ENCODE data around the gene ECPAS. TPM values are rescaled to one million over a fixed set of nuclear protein-coding genes. Genes with fewer than 3 reads are reported as not detected.

The ECPAS gene
- total RNA-seq, 1 experiment from 2014 or later = 122 TPM

DNA sequence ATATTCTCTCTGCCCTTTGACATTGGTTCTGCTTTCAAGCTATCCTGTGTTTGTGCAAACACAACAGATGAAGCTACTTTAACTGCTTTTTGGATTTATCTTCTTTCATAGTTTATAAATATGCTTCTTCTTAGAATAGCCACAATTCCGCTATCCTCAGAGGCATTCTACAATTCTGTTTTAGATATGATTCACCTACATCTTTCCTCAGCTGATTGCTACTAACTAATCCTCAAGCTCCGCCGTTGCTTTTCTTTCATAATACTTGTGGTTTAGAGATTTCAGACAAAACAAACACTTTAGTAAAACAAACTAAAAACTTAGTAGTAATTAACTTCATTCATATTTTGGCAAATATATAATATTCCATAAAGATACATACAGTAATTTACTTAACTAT lies 52.5 kb downstream of the ECPAS start (continued):
- TF ChIP-seq, protein P1, sequence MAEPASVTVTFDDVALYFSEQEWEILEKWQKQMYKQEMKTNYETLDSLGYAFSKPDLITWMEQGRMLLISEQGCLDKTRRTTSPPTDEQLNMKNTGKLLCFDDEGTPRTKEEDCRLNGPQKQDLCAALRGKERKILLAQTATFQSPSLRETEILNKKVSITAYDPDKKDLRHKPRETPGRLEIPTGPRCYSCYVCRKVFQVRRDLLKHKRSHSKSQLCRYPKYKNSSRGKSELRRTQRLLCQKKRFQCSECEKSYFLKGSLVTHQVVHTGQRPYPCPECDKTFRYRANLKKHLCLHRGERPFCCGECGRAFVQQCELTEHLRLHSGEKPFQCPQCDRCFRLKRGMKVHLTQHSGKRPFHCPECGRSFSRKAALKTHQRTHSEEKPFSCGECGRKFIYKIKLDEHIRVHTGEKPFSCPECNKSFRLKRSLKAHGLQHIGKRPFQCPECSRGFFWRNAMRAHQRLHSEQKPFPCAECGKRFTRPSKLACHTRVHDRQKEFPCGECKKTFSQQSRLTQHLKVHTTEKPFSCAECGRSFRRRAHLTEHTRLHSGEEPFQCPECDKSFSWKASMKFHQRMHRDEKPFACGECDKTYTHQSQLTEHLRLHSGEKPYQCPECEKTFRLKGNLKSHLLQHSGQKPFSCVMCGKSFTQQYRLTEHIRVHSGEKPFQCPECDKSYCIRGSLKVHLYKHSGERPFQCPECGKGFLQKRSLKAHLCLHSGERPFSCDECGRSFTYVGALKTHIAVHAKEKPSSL (CRISPR knock-in tag; conservative IDR thresholded peaks at IDR 0.05) = no peak
- no peak for TF ChIP-seq FOXJ3 (CRISPR knock-in tag; IDR thresholded peaks at IDR 0.05; ENCODE audit: borderline replicate concordance)
- no peak for TF ChIP-seq FOXK1 (CRISPR knock-in tag; IDR thresholded peaks at IDR 0.05)
- no peak for TF ChIP-seq ZNF219 (CRISPR knock-in tag; IDR thresholded peaks at IDR 0.05; ENCODE audit: borderline replicate concordance)
- TF ChIP-seq ZNF512 (CRISPR knock-in tag; IDR thresholded peaks at IDR 0.05; ENCODE audit: borderline replicate concordance) = no peak
- no peak for TF ChIP-seq ZNF423 (CRISPR knock-in tag; IDR thresholded peaks at IDR 0.05)
- TF ChIP-seq CREM (CRISPR knock-in tag; IDR thresholded peaks at IDR 0.05) = no peak
- no peak for TF ChIP-seq ZNF416 (CRISPR knock-in tag; IDR thresholded peaks at IDR 0.05)
- no peak for TF ChIP-seq NR1H2 (CRISPR knock-in tag; IDR thresholded peaks at IDR 0.05)
- TF ChIP-seq USF2 (CRISPR knock-in tag; IDR thresholded peaks at IDR 0.05) = no peak
- TF ChIP-seq SP1 (CRISPR knock-in tag; conservative IDR thresholded peaks at IDR 0.05) = no peak
- TF ChIP-seq, protein P2, sequence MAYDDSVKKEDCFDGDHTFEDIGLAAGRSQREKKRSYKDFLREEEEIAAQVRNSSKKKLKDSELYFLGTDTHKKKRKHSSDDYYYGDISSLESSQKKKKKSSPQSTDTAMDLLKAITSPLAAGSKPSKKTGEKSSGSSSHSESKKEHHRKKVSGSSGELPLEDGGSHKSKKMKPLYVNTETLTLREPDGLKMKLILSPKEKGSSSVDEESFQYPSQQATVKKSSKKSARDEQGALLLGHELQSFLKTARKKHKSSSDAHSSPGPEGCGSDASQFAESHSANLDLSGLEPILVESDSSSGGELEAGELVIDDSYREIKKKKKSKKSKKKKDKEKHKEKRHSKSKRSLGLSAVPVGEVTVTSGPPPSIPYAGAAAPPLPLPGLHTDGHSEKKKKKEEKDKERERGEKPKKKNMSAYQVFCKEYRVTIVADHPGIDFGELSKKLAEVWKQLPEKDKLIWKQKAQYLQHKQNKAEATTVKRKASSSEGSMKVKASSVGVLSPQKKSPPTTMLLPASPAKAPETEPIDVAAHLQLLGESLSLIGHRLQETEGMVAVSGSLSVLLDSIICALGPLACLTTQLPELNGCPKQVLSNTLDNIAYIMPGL (CRISPR knock-in tag; IDR thresholded peaks at IDR 0.05) = no peak
- no peak for TF ChIP-seq ZNF281 (CRISPR knock-in tag; IDR thresholded peaks at IDR 0.05)

DNA sequence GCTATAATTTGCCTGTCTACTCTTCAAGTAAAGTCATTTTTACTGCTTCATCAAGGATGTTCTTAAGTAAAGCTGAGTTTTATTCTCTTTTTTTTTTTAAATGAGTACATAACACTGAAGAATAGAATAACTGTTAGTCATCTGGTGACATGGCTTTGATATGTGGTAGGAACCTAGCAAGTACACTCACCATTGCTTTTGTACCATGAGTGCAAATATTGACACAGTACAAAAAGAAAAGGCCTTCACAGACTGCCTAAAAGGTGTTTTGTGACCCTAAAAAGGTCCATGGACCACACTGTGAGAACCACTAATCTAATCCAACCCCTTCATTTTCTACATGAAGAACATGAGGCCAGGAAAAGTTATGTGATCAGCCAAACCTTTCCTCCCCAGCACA lies 55.0 kb downstream of the ECPAS start:
- peaks cover 72% of the 10 kb centered on the region for H3K36me3 Mint-ChIP-seq
- no peak overlapping the region for H3K4me3 Mint-ChIP-seq
- ChIA-PET POLR2A (no interaction called here), CTCF (no interaction called here)
- DNase-seq (ENCODE audit: low spot score) (no peak), ATAC-seq (no peak)
- H3K27ac Mint-ChIP-seq = no peak overlapping the region
- no peaks in the 10 kb centered on the region for H3K27me3 Mint-ChIP-seq (ENCODE audit: low read depth)
- H3K9me3 Mint-ChIP-seq = no peaks in the 10 kb centered on the region
- H3K4me1 Mint-ChIP-seq = no peaks in the 10 kb centered on the region
- TF ChIP-seq GRHL2 (CRISPR knock-in tag; IDR thresholded peaks at IDR 0.05; ENCODE audit: insufficient replicate concordance, severe bottlenecking) (no peak), TEAD4 (CRISPR knock-in tag; IDR thresholded peaks at IDR 0.05) (no peak), ZNF219 (CRISPR knock-in tag; IDR thresholded peaks at IDR 0.05; ENCODE audit: borderline replicate concordance) (no peak), FOXP1 (CRISPR knock-in tag; IDR thresholded peaks at IDR 0.05; ENCODE audit: borderline replicate concordance) (no peak), ZNF317 (CRISPR knock-in tag; IDR thresholded peaks at IDR 0.05; ENCODE audit: borderline replicate concordance, low read depth) (no peak)
- TF ChIP-seq, protein P3, sequence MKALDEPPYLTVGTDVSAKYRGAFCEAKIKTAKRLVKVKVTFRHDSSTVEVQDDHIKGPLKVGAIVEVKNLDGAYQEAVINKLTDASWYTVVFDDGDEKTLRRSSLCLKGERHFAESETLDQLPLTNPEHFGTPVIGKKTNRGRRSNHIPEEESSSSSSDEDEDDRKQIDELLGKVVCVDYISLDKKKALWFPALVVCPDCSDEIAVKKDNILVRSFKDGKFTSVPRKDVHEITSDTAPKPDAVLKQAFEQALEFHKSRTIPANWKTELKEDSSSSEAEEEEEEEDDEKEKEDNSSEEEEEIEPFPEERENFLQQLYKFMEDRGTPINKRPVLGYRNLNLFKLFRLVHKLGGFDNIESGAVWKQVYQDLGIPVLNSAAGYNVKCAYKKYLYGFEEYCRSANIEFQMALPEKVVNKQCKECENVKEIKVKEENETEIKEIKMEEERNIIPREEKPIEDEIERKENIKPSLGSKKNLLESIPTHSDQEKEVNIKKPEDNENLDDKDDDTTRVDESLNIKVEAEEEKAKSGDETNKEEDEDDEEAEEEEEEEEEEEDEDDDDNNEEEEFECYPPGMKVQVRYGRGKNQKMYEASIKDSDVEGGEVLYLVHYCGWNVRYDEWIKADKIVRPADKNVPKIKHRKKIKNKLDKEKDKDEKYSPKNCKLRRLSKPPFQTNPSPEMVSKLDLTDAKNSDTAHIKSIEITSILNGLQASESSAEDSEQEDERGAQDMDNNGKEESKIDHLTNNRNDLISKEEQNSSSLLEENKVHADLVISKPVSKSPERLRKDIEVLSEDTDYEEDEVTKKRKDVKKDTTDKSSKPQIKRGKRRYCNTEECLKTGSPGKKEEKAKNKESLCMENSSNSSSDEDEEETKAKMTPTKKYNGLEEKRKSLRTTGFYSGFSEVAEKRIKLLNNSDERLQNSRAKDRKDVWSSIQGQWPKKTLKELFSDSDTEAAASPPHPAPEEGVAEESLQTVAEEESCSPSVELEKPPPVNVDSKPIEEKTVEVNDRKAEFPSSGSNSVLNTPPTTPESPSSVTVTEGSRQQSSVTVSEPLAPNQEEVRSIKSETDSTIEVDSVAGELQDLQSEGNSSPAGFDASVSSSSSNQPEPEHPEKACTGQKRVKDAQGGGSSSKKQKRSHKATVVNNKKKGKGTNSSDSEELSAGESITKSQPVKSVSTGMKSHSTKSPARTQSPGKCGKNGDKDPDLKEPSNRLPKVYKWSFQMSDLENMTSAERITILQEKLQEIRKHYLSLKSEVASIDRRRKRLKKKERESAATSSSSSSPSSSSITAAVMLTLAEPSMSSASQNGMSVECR (CRISPR knock-in tag; IDR thresholded peaks at IDR 0.05; ENCODE audit: borderline replicate concordance) = no peak
- TF ChIP-seq, protein P1 (CRISPR knock-in tag; conservative IDR thresholded peaks at IDR 0.05) = no peak
- TF ChIP-seq, protein P4, sequence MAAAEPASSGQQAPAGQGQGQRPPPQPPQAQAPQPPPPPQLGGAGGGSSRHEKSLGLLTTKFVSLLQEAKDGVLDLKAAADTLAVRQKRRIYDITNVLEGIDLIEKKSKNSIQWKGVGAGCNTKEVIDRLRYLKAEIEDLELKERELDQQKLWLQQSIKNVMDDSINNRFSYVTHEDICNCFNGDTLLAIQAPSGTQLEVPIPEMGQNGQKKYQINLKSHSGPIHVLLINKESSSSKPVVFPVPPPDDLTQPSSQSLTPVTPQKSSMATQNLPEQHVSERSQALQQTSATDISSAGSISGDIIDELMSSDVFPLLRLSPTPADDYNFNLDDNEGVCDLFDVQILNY (CRISPR knock-in tag; IDR thresholded peaks at IDR 0.05) = no peak

Data from WTC11 (cell line).